MM.1S (cell line): ENCODE results near the gene VGLL4.

Experiments
- CTCF ChIP-seq: fragments of 300-600 bp; sonication (generic); IDR thresholded peaks from 2 replicates; pipeline ENCODE4 v1.5.1; 2016; ENCODE audit warnings: antibody characterized with exemption, low read length, mixed read lengths
- EZH2 ChIP-seq: fragments of 300-600 bp; sonication (generic); optimal IDR thresholded peaks from 2 replicates; pipeline ENCODE3; 2017; ENCODE audit warnings: low read depth, mild to moderate bottlenecking, antibody characterized with exemption, low read length, mixed read lengths
- EZH2phosphoT487 ChIP-seq: fragments of 300-600 bp; sonication (generic); IDR thresholded peaks from 2 replicates; pipeline ENCODE4 v1.6.1; 2018; ENCODE audit warnings: antibody characterized with exemption, low read length

GRCh38 chr3:11583638-11584046 lies 60.1 kb downstream of the VGLL4 start:
- TF ChIP-seq CTCF (no peak), EZH2 (no peak), EZH2phosphoT487 (no peak)
